Endothelial cell of umbilical vein (primary cell): ENCODE data around the gene VHLL.

Experiments
- EZH2 ChIP-seq: IDR thresholded peaks from 2 replicates; pipeline ENCODE4 v1.6.1; 2012; ENCODE audit warnings: borderline replicate concordance, low read depth, mild to moderate bottlenecking, moderate library complexity, low read length, inconsistent platforms; ENCODE audit not compliant: severe bottlenecking
- TF ChIP-seq, protein P1 (sequence below), 2 donors: IDR thresholded peaks; 1 replicate in 1 of 2; 2 replicates in 1 of 2; pipeline ENCODE4 v1.5.1; 2011; ENCODE audit warnings: low read length in 2 of 2, mild to moderate bottlenecking in 2 of 2, moderate library complexity in 2 of 2, control low read depth in 1 of 2, inconsistent platforms in 1 of 2, low read depth in 1 of 2; ENCODE audit not compliant: insufficient read depth in 1 of 2; ENCODE audit errors: extremely low read depth in 1 of 2

DNA sequence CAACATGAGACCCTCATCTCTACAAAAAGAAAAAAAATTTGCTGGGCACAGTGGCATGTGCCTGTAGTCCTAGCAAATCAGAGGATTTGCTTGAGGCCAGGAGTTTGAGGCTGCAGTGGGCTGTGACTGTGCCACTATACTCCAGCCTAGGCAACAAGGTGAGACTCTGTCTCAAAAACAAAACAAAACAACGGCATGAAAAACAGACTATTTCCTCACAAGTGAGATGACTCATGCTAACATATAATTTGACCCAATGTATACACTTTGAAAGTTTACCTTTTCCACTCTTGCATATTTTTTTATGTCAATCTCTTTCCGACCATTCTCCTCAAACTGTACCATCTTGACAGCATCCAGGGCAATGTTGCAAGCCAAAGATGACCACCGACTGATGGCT lies 21.5 kb upstream of the VHLL start:
- TF ChIP-seq, protein P1, sequence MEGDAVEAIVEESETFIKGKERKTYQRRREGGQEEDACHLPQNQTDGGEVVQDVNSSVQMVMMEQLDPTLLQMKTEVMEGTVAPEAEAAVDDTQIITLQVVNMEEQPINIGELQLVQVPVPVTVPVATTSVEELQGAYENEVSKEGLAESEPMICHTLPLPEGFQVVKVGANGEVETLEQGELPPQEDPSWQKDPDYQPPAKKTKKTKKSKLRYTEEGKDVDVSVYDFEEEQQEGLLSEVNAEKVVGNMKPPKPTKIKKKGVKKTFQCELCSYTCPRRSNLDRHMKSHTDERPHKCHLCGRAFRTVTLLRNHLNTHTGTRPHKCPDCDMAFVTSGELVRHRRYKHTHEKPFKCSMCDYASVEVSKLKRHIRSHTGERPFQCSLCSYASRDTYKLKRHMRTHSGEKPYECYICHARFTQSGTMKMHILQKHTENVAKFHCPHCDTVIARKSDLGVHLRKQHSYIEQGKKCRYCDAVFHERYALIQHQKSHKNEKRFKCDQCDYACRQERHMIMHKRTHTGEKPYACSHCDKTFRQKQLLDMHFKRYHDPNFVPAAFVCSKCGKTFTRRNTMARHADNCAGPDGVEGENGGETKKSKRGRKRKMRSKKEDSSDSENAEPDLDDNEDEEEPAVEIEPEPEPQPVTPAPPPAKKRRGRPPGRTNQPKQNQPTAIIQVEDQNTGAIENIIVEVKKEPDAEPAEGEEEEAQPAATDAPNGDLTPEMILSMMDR (IDR thresholded peaks at IDR 0.05; ENCODE audit: extremely low read depth in 1 of 2, insufficient read depth in 1 of 2, low read depth in 1 of 2, low read length in 2 of 2), result no peak
- no peak for TF ChIP-seq EZH2
